ENCODE measurements around the gene ADAMTS5. TPM values are rescaled to one million over a fixed set of nuclear protein-coding genes. Genes with fewer than 3 reads are reported as not detected.

Gene ADAMTS5
- total RNA-seq, 4 donors from 2014 or later = 1.8 to 15.0 (median 5.0) TPM

- no peaks in the 10 kb centered on the region for H3K27me3 ChIP-seq
- no peaks in the 10 kb centered on the region for H3K9me3 ChIP-seq
- H3K27ac ChIP-seq = no peak overlapping the region
- peaks cover 4% of the 10 kb centered on the region for H3K4me1 ChIP-seq
- TF ChIP-seq POLR2AphosphoS5 (IDR thresholded peaks at IDR 0.05) = no peak
- TF ChIP-seq POLR2A (IDR thresholded peaks at IDR 0.05) = no peak
- no peak for TF ChIP-seq CTCF (IDR thresholded peaks at IDR 0.05)
- TF ChIP-seq EP300 (IDR thresholded peaks at IDR 0.05) = no peak
- no peak for DNase-seq (ENCODE audit: low spot score in 2 of 2)
- no peaks in the 10 kb centered on the region for H3K36me3 ChIP-seq
- no peak overlapping the region for H3K4me3 ChIP-seq
- 75% methylated on average over 1 of the region's 1 CpG for WGBS
Observed at GRCh38 chr21:26892151-26892550, 74.7 kb downstream of the ADAMTS5 start.

GRCh38 chr21:26888931-26889330 lies 78.0 kb downstream of the ADAMTS5 start:
- H3K4me3 ChIP-seq = no peak overlapping the region
- H3K27me3 ChIP-seq = no peaks in the 10 kb centered on the region
- DNase-seq (ENCODE audit: low spot score in 2 of 2) = no peak
- 73% methylated on average over 5 of the region's 5 CpGs for WGBS
- H3K27ac ChIP-seq = no peak overlapping the region
- no peaks in the 10 kb centered on the region for H3K36me3 ChIP-seq
- peaks cover 4% of the 10 kb centered on the region for H3K4me1 ChIP-seq
- TF ChIP-seq POLR2AphosphoS5 (IDR thresholded peaks at IDR 0.05) (no peak), CTCF (IDR thresholded peaks at IDR 0.05) (no peak), POLR2A (IDR thresholded peaks at IDR 0.05) (no peak), EP300 (IDR thresholded peaks at IDR 0.05) (no peak)
- no peaks in the 10 kb centered on the region for H3K9me3 ChIP-seq

- Histone ChIP-seq H3K9me3 (no peaks in the 10 kb centered on the region), H3K4me3 (no peak overlapping the region), H3K27ac (no peak overlapping the region), H3K27me3 (no peaks in the 10 kb centered on the region), H3K36me3 (no peaks in the 10 kb centered on the region), H3K4me1 (peaks cover 4% of the 10 kb centered on the region)
- TF ChIP-seq POLR2AphosphoS5 (IDR thresholded peaks at IDR 0.05) = no peak
- TF ChIP-seq EP300 (IDR thresholded peaks at IDR 0.05) = no peak
- no peak for TF ChIP-seq POLR2A (IDR thresholded peaks at IDR 0.05)
- no peak for TF ChIP-seq CTCF (IDR thresholded peaks at IDR 0.05)
- no peak for DNase-seq (ENCODE audit: low spot score in 2 of 2)
Observed at GRCh38 chr21:26888256-26888655, 78.6 kb downstream of the ADAMTS5 start.

GRCh38 chr21:26887251-26887650 lies 79.6 kb downstream of the ADAMTS5 start:
- DNase-seq (ENCODE audit: low spot score in 2 of 2) = no peak
- no peaks in the 10 kb centered on the region for H3K36me3 ChIP-seq
- H3K4me3 ChIP-seq = no peak overlapping the region
- WGBS = 43% methylated on average over 3 of the region's 3 CpGs
- no peak overlapping the region for H3K27ac ChIP-seq
- TF ChIP-seq EP300 (IDR thresholded peaks at IDR 0.05) (no peak), POLR2A (IDR thresholded peaks at IDR 0.05) (no peak), POLR2AphosphoS5 (IDR thresholded peaks at IDR 0.05) (no peak), CTCF (IDR thresholded peaks at IDR 0.05) (no peak)
- no peaks in the 10 kb centered on the region for H3K9me3 ChIP-seq
- no peaks in the 10 kb centered on the region for H3K27me3 ChIP-seq
- peaks cover 7% of the 10 kb centered on the region for H3K4me1 ChIP-seq

- H3K4me1 ChIP-seq = peaks cover 7% of the 10 kb centered on the region
- H3K36me3 ChIP-seq = no peaks in the 10 kb centered on the region
- 100% methylated on average over 2 of the region's 2 CpGs for WGBS
- no peaks in the 10 kb centered on the region for H3K27me3 ChIP-seq
- no peak for DNase-seq (ENCODE audit: low spot score in 2 of 2)
- H3K27ac ChIP-seq = no peak overlapping the region
- H3K4me3 ChIP-seq = no peak overlapping the region
- TF ChIP-seq EP300 (IDR thresholded peaks at IDR 0.05) (no peak), POLR2A (IDR thresholded peaks at IDR 0.05) (no peak), CTCF (IDR thresholded peaks at IDR 0.05) (no peak), POLR2AphosphoS5 (IDR thresholded peaks at IDR 0.05) (no peak)
- H3K9me3 ChIP-seq = no peaks in the 10 kb centered on the region
Observed at GRCh38 chr21:26884436-26884835, 82.5 kb downstream of the ADAMTS5 start.
